ENCODE results near the gene LRMDA. TPM values are rescaled to one million over a fixed set of nuclear protein-coding genes. Genes with fewer than 3 reads are reported as not detected.
"Not testable (repeated sequence)": the region's sequence is repeated elsewhere in the genome, so short reads cannot be mapped to it uniquely, and the experiment has no call there.

The LRMDA gene
- total RNA-seq, 4 donors from 2014 or later, result 9.8 to 18.6 (median 15.8) TPM

GRCh38 chr10:75617485-75618155, 186.2 kb downstream of the LRMDA start:
- no peaks in the 10 kb centered on the region for H3K27me3 ChIP-seq
- peaks cover 0 to 27% (median 12%) of the 10 kb centered on the region in 4 donors for H3K4me1 ChIP-seq
- no peak overlapping the region for H3K4me3 ChIP-seq
- H3K9me3 ChIP-seq, result no peaks in the 10 kb centered on the region
- peak in 1 of 2 donors; percentile 65 for DNase-seq (ENCODE audit: low spot score in 2 of 2)
- TF ChIP-seq POLR2A (IDR thresholded peaks at IDR 0.05) (no peak), CTCF (IDR thresholded peaks at IDR 0.05) (no peak), EP300 (IDR thresholded peaks at IDR 0.05) (peak in 1 of 2 donors; percentile 80)
- H3K27ac ChIP-seq, result peak overlapping the region in 1 of 4 donors; percentile 24
- no peaks in the 10 kb centered on the region for H3K36me3 ChIP-seq
- 87 to 91% methylated on average over 4 of the region's 4 CpGs for WGBS, 2 donors

- no peak for TF ChIP-seq CTCF (IDR thresholded peaks at IDR 0.05)
- no peak for TF ChIP-seq EP300 (IDR thresholded peaks at IDR 0.05)
- TF ChIP-seq POLR2A (IDR thresholded peaks at IDR 0.05), result no peak
- no peak overlapping the region for H3K4me3 ChIP-seq
- H3K4me1 ChIP-seq, result peaks cover 0 to 30% (median 7%) of the 10 kb centered on the region in 4 donors
- no peak for DNase-seq (ENCODE audit: low spot score in 2 of 2)
- H3K36me3 ChIP-seq, result no peaks in the 10 kb centered on the region
- no peaks in the 10 kb centered on the region for H3K9me3 ChIP-seq
- H3K27me3 ChIP-seq, result no peaks in the 10 kb centered on the region
- WGBS, 2 donors, result 90 to 93% methylated on average over 3 of the region's 3 CpGs
- H3K27ac ChIP-seq, result no peak overlapping the region
Measured at GRCh38 chr10:75619635-75620034, 188.2 kb downstream of the LRMDA start.

- Histone ChIP-seq H3K9me3 (no peaks in the 10 kb centered on the region), H3K4me3 (no peak overlapping the region), H3K4me1 (peaks cover 0 to 35% (median 10%) of the 10 kb centered on the region in 4 donors), H3K27me3 (no peaks in the 10 kb centered on the region), H3K36me3 (no peaks in the 10 kb centered on the region), H3K27ac (no peak overlapping the region)
- no peak for DNase-seq (ENCODE audit: low spot score in 2 of 2)
- TF ChIP-seq POLR2A (IDR thresholded peaks at IDR 0.05) (no peak), CTCF (IDR thresholded peaks at IDR 0.05) (no peak)
Measured at GRCh38 chr10:75620356-75620755, 188.9 kb downstream of the LRMDA start.

GRCh38 chr10:75621003-75621402, 189.6 kb downstream of the LRMDA start:
- not testable (repeated sequence) for H3K36me3 ChIP-seq; H3K27me3 ChIP-seq; H3K4me3 ChIP-seq; DNase-seq (ENCODE audit: low spot score in 2 of 2); H3K27ac ChIP-seq; H3K9me3 ChIP-seq
- H3K4me1 ChIP-seq, result peaks cover 0 to 35% (median 10%) of the 10 kb centered on the region in 4 donors
- 95 to 96% methylated on average over 4 of the region's 4 CpGs for WGBS, 2 donors

GRCh38 chr10:75622503-75622902, 191.1 kb downstream of the LRMDA start:
- Histone ChIP-seq H3K4me1 (peaks cover 0 to 35% (median 10%) of the 10 kb centered on the region in 4 donors), H3K27me3 (no peaks in the 10 kb centered on the region), H3K27ac (no peak overlapping the region), H3K9me3 (no peaks in the 10 kb centered on the region), H3K36me3 (no peaks in the 10 kb centered on the region), H3K4me3 (no peak overlapping the region)
- TF ChIP-seq EP300 (IDR thresholded peaks at IDR 0.05), result no peak
- TF ChIP-seq POLR2A (IDR thresholded peaks at IDR 0.05), result no peak
- TF ChIP-seq CTCF (IDR thresholded peaks at IDR 0.05), result no peak
- no peak for DNase-seq (ENCODE audit: low spot score in 2 of 2)
- WGBS, 2 donors, result 81 to 85% methylated on average over 1 of the region's 1 CpG

All from tibial nerve (tissue), 4 donors.